HEK293 (cell line): Measurements from ENCODE around the gene KCTD21.

Source experiments
- CTCF ChIA-PET: fragments of 350-600 bp; formaldehyde crosslinking; extraction: SDS; loops from one replicate; lab custom pipeline; 2021; ENCODE audit warnings: antibody characterized with exemption; lab: Yijun Ruan, JAX
- POLR2A ChIA-PET: fragments of 300-600 bp; formaldehyde crosslinking; extraction: SDS; loops from one replicate; lab custom pipeline; 2020; ENCODE audit warnings: antibody characterized with exemption, inconsistent platforms; lab: Yijun Ruan, JAX
- H3K27ac ChIP-seq: fragments of 200-500 bp; sonication (Bioruptor generic); 2 replicates; pipeline ENCODE4 v1.5.1; 2014; ENCODE audit warnings: low read depth, low read length, control low read depth, inconsistent platforms; ENCODE audit errors: extremely low read depth
- H3K36me3 ChIP-seq, 2 experiments: fragments of 200-500 bp in 1 of 2; sonication (Bioruptor generic) in 1 of 2; 1 replicate in 1 of 2; 2 replicates in 1 of 2; pipeline ENCODE4 v1.5.1; 2014 to 2017; ENCODE audit warnings: inconsistent platforms in 2 of 2, low read length in 2 of 2; ENCODE audit not compliant: control insufficient read depth in 2 of 2, insufficient read depth in 1 of 2
- H3K4me1 ChIP-seq: fragments of 200-500 bp; sonication (Bioruptor generic); 2 replicates; pipeline ENCODE4 v1.5.1; 2014; ENCODE audit warnings: mild to moderate bottlenecking, low read length, inconsistent platforms; ENCODE audit not compliant: control insufficient read depth, insufficient read depth
- H3K4me3 ChIP-seq: 2 replicates; pipeline ENCODE4 v1.5.1; 2011; ENCODE audit warnings: low read depth, mild to moderate bottlenecking, control low read depth, low read length, moderate library complexity
- H3K9me3 ChIP-seq: fragments of 200-500 bp; sonication (Bioruptor generic); 2 replicates; pipeline ENCODE4 v1.5.1; 2014; ENCODE audit warnings: low read depth, low read length, inconsistent platforms; ENCODE audit not compliant: control insufficient read depth, insufficient read depth
- EGR2 ChIP-seq: fragments of 450-650 bp; formaldehyde crosslinking; IDR thresholded peaks from 2 replicates; pipeline ENCODE4 v1.5.1; 2016; ENCODE audit warnings: low read depth, missing biosample characterization, missing genetic modification characterization
- HIC1 ChIP-seq: fragments of 450-650 bp; formaldehyde crosslinking; IDR thresholded peaks from 2 replicates; pipeline ENCODE4 v1.5.1; 2016; ENCODE audit warnings: missing biosample characterization, missing genetic modification characterization
- OSR2 ChIP-seq: fragments of 450-650 bp; formaldehyde crosslinking; IDR thresholded peaks from 2 replicates; pipeline ENCODE4 v1.5.1; 2016; ENCODE audit warnings: missing biosample characterization, missing genetic modification characterization
- PRDM10 ChIP-seq: fragments of 450-650 bp; formaldehyde crosslinking; IDR thresholded peaks from 2 replicates; pipeline ENCODE4 v1.5.1; 2016; ENCODE audit warnings: missing biosample characterization, missing genetic modification characterization
- PRDM6 ChIP-seq: fragments of 450-650 bp; formaldehyde crosslinking; IDR thresholded peaks from 2 replicates; pipeline ENCODE4 v1.5.1; 2017; ENCODE audit warnings: missing biosample characterization, missing genetic modification characterization
- REPIN1 ChIP-seq: fragments of 450-650 bp; formaldehyde crosslinking; IDR thresholded peaks from 2 replicates; pipeline ENCODE4 v1.5.1; 2017; ENCODE audit warnings: missing biosample characterization, missing genetic modification characterization, low read depth
- SETDB1 ChIP-seq: IDR thresholded peaks from one replicate; pipeline ENCODE4 v1.6.1; 2017; ENCODE audit warnings: mild to moderate bottlenecking, low read length, moderate library complexity, mixed read lengths; ENCODE audit not compliant: insufficient read length
- SP3 ChIP-seq: fragments of 450-650 bp; formaldehyde crosslinking; IDR thresholded peaks from 2 replicates; pipeline ENCODE4 v1.5.1; 2016; ENCODE audit warnings: missing biosample characterization, missing genetic modification characterization
- SP7 ChIP-seq: fragments of 450-650 bp; formaldehyde crosslinking; IDR thresholded peaks from 2 replicates; pipeline ENCODE4 v1.5.1; 2016; ENCODE audit warnings: missing biosample characterization, missing genetic modification characterization
- ZFHX2 ChIP-seq: fragments of 450-650 bp; formaldehyde crosslinking; conservative IDR thresholded peaks from 2 replicates; pipeline ENCODE4 v1.5.1; 2016; ENCODE audit warnings: missing biosample characterization, missing genetic modification characterization
- ZNF157 ChIP-seq: fragments of 450-650 bp; formaldehyde crosslinking; IDR thresholded peaks from 2 replicates; pipeline ENCODE4 v1.5.1; 2016; ENCODE audit warnings: missing biosample characterization, missing genetic modification characterization
- ZNF23 ChIP-seq: fragments of 450-650 bp; formaldehyde crosslinking; IDR thresholded peaks from 2 replicates; pipeline ENCODE4 v1.5.1; 2016; ENCODE audit warnings: missing biosample characterization, missing genetic modification characterization, borderline replicate concordance
- ZNF239 ChIP-seq: fragments of 450-650 bp; formaldehyde crosslinking; IDR thresholded peaks from 2 replicates; pipeline ENCODE4 v1.5.1; 2016; ENCODE audit warnings: missing biosample characterization, missing genetic modification characterization
- ZNF302 ChIP-seq: fragments of 450-650 bp; formaldehyde crosslinking; IDR thresholded peaks from 2 replicates; pipeline ENCODE4 v1.5.1; 2016; ENCODE audit warnings: missing biosample characterization, missing genetic modification characterization, low read depth
- ZNF658 ChIP-seq: fragments of 450-650 bp; formaldehyde crosslinking; IDR thresholded peaks from 2 replicates; pipeline ENCODE4; 2016; ENCODE audit warnings: missing biosample characterization, missing genetic modification characterization
- ZNF830 ChIP-seq: fragments of 450-650 bp; IDR thresholded peaks from 2 replicates; pipeline ENCODE4 v1.5.0; 2018; ENCODE audit warnings: missing biosample characterization, missing genetic modification characterization, low read depth, mild to moderate bottlenecking, moderate library complexity
- TF ChIP-seq, protein P1 (sequence below): IDR thresholded peaks from 2 replicates; pipeline ENCODE4 v1.6.1; 2011; ENCODE audit warnings: mild to moderate bottlenecking, low read depth, low read length, borderline replicate concordance
- TF ChIP-seq, protein P2 (sequence below): fragments of 450-650 bp; formaldehyde crosslinking; IDR thresholded peaks from 2 replicates; pipeline ENCODE4 v1.5.1; 2016; ENCODE audit warnings: missing biosample characterization, missing genetic modification characterization, borderline replicate concordance
- TF ChIP-seq, protein P3 (sequence below): fragments of 450-650 bp; formaldehyde crosslinking; IDR thresholded peaks from 2 replicates; pipeline ENCODE4 v1.5.1; 2016; ENCODE audit warnings: missing biosample characterization, missing genetic modification characterization

Gene KCTD21

GRCh38 chr11:78161962-78162371, 26.5 kb downstream of the KCTD21 start (continued):
- no peak for TF ChIP-seq PRDM10 (tag by site-specific recombination)
- TF ChIP-seq, protein P1, sequence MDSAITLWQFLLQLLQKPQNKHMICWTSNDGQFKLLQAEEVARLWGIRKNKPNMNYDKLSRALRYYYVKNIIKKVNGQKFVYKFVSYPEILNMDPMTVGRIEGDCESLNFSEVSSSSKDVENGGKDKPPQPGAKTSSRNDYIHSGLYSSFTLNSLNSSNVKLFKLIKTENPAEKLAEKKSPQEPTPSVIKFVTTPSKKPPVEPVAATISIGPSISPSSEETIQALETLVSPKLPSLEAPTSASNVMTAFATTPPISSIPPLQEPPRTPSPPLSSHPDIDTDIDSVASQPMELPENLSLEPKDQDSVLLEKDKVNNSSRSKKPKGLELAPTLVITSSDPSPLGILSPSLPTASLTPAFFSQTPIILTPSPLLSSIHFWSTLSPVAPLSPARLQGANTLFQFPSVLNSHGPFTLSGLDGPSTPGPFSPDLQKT: no peak
- TF ChIP-seq ZNF302: no peak
- TF ChIP-seq SP3 (tag by site-specific recombination): no peak
- no peak for TF ChIP-seq OSR2 (tag by site-specific recombination)
- no peak for TF ChIP-seq ZNF23 (tag by site-specific recombination)
- no peak for TF ChIP-seq PRDM6 (tag by site-specific recombination)

DNA sequence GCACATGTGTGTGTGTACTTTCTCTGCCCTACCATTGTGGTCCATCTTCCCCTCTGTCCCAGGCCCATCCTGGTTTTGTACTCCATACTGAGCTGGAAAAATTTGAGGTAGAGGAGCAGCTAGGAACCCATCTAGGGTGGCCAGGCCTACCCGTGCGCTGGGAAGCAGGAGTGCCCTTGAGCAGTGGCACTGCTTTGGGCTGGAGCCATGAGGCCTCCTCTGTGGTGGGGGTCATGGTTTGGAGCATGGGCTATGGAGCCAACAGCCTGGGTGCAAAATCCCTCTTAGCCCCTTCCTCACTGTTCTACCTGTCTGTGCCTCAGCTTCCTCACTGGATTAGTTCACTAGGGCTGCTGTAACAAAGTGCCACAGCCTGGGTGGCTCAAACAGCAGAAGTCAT, 27.1 kb downstream of the KCTD21 start:
- Histone ChIP-seq H3K4me3 (no peak overlapping the region), H3K9me3 (no peaks in the 10 kb centered on the region), H3K27ac (no peak overlapping the region), H3K36me3 (no peaks in the 10 kb centered on the region), H3K4me1 (no peaks in the 10 kb centered on the region)
- ChIA-PET CTCF (interaction anchor here (0.7 to 1.1 kb wide), 2 partner anchors 70 to 259 kb away, joined by 3 read pairs; no protein-coding TSS in a partner anchor), POLR2A (no interaction called here)
- TF ChIP-seq ZNF239 (tag by site-specific recombination) (no peak), HIC1 (tag by site-specific recombination) (no peak), SP7 (no peak), ZFHX2 (no peak), ZNF830 (tag by site-specific recombination) (no peak), SETDB1 (no peak), REPIN1 (tag by site-specific recombination) (no peak), EGR2 (tag by site-specific recombination) (no peak), ZNF157 (tag by site-specific recombination) (no peak), ZNF658 (tag by site-specific recombination) (no peak)
- TF ChIP-seq, protein P2, sequence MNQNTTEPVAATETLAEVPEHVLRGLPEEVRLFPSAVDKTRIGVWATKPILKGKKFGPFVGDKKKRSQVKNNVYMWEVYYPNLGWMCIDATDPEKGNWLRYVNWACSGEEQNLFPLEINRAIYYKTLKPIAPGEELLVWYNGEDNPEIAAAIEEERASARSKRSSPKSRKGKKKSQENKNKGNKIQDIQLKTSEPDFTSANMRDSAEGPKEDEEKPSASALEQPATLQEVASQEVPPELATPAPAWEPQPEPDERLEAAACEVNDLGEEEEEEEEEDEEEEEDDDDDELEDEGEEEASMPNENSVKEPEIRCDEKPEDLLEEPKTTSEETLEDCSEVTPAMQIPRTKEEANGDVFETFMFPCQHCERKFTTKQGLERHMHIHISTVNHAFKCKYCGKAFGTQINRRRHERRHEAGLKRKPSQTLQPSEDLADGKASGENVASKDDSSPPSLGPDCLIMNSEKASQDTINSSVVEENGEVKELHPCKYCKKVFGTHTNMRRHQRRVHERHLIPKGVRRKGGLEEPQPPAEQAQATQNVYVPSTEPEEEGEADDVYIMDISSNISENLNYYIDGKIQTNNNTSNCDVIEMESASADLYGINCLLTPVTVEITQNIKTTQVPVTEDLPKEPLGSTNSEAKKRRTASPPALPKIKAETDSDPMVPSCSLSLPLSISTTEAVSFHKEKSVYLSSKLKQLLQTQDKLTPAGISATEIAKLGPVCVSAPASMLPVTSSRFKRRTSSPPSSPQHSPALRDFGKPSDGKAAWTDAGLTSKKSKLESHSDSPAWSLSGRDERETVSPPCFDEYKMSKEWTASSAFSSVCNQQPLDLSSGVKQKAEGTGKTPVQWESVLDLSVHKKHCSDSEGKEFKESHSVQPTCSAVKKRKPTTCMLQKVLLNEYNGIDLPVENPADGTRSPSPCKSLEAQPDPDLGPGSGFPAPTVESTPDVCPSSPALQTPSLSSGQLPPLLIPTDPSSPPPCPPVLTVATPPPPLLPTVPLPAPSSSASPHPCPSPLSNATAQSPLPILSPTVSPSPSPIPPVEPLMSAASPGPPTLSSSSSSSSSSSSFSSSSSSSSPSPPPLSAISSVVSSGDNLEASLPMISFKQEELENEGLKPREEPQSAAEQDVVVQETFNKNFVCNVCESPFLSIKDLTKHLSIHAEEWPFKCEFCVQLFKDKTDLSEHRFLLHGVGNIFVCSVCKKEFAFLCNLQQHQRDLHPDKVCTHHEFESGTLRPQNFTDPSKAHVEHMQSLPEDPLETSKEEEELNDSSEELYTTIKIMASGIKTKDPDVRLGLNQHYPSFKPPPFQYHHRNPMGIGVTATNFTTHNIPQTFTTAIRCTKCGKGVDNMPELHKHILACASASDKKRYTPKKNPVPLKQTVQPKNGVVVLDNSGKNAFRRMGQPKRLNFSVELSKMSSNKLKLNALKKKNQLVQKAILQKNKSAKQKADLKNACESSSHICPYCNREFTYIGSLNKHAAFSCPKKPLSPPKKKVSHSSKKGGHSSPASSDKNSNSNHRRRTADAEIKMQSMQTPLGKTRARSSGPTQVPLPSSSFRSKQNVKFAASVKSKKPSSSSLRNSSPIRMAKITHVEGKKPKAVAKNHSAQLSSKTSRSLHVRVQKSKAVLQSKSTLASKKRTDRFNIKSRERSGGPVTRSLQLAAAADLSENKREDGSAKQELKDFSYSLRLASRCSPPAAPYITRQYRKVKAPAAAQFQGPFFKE: no peak
- TF ChIP-seq, protein P3, sequence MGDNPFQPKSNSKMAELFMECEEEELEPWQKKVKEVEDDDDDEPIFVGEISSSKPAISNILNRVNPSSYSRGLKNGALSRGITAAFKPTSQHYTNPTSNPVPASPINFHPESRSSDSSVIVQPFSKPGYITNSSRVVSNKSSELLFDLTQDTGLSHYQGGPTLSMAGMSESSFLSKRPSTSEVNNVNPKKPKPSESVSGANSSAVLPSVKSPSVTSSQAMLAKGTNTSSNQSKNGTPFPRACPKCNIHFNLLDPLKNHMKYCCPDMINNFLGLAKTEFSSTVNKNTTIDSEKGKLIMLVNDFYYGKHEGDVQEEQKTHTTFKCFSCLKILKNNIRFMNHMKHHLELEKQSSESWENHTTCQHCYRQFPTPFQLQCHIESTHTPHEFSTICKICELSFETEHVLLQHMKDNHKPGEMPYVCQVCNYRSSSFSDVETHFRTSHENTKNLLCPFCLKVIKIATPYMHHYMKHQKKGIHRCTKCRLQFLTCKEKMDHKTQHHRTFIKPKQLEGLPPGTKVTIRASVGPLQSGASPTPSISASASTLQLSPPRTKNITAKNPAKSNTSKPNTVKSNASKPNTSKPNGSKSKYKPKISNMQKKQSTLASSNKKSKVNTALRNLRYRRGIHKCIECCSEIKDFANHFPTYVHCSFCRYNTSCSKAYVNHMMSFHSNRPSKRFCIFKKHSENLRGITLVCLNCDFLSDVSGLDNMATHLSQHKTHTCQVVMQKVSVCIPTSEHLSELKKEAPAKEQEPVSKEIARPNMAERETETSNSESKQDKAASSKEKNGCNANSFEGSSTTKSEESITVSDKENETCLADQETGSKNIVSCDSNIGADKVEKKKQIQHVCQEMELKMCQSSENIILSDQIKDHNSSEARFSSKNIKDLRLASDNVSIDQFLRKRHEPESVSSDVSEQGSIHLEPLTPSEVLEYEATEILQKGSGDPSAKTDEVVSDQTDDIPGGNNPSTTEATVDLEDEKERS (tag by site-specific recombination): no peak
